ENCODE data around the gene SEMA3C.

Gene SEMA3C

DNA sequence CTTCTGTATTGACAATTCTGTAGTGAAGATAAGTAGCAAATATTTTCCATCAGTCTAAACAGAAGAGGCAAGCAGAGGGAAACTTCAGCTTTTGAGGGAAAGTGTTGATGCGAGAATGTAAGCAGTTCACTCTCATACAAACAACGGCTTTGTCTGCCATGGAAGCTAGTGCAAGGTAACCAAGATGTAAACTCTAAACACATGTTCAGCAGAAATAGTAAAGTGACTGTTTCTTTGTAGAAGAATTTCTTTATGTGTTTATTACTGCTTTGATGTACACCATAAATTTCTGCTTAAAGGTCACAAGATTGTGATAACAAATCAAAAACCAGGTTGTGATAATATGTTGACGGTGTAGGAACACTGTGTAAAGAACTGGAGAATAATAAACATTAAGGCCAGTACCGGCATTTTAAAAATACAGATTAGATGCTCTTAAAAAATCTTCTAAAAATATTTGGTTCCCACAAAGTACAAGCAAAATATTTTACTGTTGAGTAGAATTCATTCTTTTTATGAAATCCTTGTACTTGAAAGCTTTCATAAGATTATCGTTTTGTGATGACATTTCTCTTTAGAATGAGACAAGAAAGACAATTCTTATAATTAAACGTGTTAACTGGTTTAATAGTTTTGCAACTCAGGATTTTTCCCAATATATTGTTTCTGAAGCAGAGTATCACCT is 34.2 kb downstream of the SEMA3C start:
- no peak for DNase-seq

DNA sequence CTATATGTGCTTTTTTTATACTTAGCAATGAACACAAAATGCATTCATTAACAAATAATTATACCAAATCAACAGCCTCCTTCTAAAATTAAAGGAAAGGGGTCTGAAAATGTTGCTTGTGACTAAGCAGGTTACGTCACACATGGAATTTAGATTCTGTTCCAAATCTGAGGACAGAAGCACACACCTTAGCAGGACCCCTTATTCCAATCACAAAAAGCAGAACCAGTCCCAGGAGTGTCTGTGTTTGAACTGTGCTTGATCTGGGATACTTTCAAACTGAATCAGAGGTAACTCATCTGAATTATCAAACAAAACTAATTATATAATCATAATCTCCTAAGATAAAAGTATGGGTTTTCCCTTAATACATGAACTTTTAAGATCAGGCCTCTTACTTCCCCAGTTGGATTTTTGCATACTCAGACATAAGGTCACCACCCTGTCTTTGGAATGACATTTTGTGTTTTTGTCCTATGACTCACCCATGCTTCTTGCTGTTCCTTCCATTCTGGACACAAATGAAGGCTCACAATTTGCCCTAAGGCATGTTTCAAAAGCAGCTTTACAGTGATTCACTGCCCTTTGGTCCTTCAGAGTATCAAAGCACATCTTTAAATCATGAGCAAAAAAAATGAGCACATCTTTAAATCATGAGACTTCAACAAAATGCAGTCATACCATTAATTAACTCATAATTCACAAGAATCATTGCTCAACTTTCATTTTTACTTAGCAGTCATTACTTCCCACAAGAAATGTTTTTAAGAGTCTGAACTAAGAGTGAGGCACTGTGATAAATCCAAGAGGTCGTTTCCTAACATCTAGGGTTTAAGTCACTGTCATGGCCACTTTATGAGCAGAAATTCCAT is 35.5 kb downstream of the SEMA3C start:
- DNase-seq, result no peak

GRCh38 chr7:80882213-80882801 is 36.5 kb downstream of the SEMA3C start:
- no peak for DNase-seq

DNA sequence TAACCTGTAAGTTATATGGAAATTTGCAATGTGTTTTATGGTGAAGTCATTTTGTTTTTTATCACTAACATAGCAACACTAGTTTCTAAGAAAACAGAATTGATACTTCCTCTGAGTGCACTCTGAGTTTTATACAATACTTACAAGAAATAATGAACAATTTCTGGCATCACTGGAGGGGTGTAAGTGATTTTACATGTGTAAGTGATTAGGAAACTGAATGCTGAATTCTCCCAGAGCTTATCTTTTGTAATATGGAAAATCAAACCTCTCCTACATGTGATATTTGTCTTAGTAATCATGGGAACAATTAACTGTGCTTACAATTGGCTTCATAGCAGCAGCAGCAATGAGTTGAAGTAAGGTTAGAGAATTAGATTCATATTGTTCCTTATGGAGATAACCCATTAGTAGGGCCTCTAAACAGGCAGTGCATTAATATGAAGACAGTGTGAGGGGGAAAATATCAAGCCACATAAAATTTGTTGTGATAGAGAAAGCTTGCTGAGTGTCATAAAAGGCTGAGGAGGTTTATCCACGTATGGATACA is 37.4 kb downstream of the SEMA3C start:
- DNase-seq, result no peak

- no peak for DNase-seq
Measured at GRCh38 chr7:80879849-80880248, 39.0 kb downstream of the SEMA3C start.

- DNase-seq, result no peak
Measured at GRCh38 chr7:80876894-80877414, 41.9 kb downstream of the SEMA3C start.

- DNase-seq, result no peak
Measured at GRCh38 chr7:80875537-80876120, 43.2 kb downstream of the SEMA3C start.

GRCh38 chr7:80873140-80873539 is 45.7 kb downstream of the SEMA3C start:
- no peak for DNase-seq

- DNase-seq, result no peak
Measured at GRCh38 chr7:80871228-80871627, 47.6 kb downstream of the SEMA3C start.

GRCh38 chr7:80870813-80871212 is 48.0 kb downstream of the SEMA3C start:
- DNase-seq, result no peak

DNA sequence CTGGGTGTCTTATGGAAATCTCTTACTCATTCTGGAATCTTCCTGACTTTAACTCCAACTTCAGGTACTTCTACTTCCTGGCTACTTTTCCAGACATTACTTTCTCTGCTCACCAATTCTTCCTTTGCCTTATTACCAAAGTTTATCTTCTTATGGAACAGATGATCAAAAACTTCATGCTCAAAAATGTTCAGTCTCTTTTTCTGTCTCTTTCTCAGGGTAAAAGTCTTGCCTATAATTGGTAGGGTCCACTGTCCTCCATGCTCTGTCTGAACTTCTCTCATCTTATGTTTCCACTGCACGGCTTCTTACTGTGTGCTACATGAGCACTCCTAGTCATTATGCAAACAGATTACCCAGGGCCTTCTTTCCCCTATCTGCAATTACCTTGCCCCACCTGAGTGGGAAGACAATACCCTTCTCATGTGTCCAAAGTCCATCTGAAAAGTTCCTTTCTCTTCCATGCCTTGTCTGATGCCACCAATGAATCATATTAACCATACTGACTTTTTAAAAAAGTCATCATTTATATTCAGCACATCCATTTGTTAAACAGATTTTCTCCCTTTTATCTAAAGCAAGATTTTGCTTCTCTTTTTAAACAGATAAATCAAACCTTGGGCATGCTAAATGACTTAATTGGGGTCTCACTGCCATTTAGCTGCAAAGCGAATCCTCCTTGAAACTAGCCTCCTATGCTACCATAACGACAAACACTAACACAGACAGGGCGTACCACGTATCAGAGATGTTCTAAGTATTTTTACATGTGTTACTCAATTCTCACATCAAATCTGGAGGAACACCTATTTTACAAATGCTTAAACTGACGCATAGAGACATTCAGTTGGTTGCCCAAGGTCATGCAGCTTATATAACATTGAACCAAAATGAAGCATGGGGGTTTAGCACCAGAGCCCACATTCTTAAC is 48.8 kb downstream of the SEMA3C start:
- DNase-seq, result no peak

DNA sequence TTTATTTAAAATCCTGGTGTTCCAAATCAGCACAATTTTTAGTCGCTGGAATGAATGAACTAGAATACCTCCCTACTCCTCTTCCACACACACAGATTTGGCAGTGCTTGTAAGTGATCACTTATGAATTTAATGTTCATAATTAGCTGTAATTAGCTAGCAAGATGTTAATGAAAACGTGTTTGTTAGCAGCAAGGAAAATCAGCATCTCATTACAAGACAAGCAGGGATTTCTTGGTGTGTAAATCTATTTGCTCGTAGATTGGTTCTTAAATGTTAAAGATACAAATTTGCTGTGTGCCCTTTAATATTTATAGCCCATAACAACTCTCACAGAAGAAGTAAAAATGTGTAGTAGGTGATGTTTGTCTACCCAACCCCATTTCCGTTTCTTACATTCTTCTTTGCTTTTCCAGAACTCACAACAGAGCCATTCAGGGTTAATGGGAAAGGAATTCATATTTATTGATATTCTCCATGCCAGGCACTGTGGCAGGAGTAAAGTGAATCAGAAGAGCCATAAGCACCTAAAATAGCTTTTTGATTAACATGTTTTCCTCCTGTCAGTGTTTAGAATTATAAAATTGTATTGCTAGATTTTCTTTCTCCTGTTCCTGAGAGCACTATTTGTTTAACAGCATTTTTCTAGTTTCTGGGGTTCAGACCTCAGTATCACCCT is 49.6 kb downstream of the SEMA3C start:
- DNase-seq, result no peak

DNA sequence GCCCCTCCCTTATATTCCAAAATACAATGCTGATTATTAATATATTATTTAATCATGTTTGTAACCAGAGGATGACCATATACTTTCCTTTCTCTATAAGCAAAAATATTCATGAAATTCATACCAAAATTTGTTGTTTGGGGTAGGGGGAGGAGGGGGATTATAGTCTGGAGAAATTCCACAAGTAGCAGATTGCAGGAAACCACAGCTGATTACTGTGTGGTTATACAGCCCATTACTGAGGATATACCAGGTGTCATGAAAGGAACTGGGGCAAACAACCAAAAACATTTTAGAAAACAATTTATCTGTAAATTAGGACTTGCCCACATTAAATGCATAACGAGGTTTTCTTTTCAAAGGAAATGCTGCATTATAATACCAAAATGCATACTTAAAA is 50.3 kb downstream of the SEMA3C start:
- no peak for DNase-seq

- DNase-seq, result no peak
Measured at GRCh38 chr7:80860554-80860953, 58.3 kb downstream of the SEMA3C start.

- DNase-seq, result no peak
Measured at GRCh38 chr7:80859272-80859970, 59.4 kb downstream of the SEMA3C start.

DNA sequence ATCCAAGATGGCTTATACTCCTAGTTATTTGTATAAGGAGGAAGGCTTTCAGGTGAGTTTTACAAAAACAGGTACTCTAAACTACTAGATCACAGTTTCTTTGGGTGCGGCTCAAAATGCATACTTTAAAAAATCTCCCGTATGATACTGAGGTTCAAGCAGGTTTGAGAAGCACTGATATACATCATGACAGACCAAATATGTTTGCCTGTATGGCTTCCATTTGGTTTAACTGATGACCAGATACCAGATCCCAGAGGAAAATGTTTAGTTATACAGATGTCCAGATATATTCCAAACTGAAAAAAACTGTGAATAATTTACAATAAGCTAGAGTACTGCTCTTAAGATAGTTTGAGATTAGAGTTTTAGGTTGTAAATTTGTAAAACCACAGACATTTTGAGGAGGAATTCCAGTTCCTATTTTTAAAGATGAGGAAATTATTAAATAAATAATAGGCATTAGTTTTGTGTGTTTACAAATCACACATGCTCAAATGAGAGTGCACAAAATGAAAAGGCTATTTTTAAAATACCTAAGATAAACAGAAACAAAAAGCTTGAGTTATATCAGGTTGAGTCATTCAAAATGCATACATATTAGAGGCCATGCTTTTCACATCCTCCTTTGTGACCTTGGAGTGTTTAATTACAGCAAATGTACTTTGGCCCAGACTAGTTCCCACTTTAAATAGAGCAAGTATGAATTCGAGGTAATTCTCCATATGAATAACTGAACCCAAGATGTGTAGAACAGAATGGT is 60.5 kb downstream of the SEMA3C start:
- DNase-seq, result no peak

- no peak for DNase-seq
Measured at GRCh38 chr7:80856769-80857168, 62.1 kb downstream of the SEMA3C start.

DNA sequence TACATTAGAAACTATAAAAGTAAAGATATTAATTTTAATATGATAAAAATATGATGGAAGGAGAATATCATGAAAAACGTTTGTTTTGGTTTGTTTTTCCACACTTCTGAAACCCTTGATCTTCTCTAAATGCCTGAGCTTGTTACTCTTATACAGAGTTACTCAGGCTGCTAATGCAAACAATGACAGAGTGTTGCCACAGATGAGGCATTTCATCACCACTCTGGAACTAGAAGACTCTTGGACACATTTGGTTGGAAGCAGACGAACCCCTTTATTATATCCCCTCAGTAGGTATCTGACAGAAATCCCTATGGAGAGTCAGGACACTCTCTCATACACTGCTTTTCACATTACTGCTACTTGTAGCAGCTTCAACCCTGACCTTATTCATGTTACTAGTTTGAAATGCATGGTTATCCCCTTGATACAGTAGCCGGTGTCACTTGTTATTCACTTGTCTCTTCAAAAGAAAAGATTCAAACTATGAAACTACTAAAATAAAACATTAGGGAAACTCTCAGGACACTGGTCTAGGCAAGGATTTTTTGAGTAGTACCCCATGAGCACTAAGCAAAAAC is 66.9 kb downstream of the SEMA3C start:
- DNase-seq, result no peak

DNA sequence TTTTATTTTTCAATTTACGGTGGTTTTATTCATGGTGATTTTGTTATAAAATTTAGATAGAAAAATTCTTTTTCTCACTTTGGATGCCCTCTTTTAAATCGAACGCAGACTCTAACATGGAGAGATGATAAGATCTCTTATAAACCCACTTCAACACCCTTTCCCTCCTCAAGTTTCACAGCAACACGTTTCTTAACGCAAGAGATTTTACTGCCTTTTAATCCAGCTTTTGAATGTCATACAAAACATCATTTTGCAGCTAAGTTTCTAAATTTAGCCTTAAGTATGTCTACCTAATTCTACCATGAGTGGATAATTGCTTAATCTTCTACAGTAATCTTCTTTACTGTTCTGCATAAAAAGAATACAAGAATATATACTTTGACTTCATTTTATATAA is 70.0 kb downstream of the SEMA3C start:
- DNase-seq, result no peak
